ENCODE results near the gene TMEM63C. TPM values are rescaled to one million over a fixed set of nuclear protein-coding genes. Genes with fewer than 3 reads are reported as not detected.

The TMEM63C gene
- total and polyA plus RNA-seq, 7 donors = 0.04 to 0.58 (median 0.21) TPM; not detected in 3

- Histone ChIP-seq H3K4me3 (peak overlapping the region; percentile 64), H3K27ac (no peak overlapping the region), H3K36me3 (ENCODE audit: insufficient read depth in 1 of 2, low read depth in 1 of 2) (no peaks in the 10 kb centered on the region), H3K4me1 (peaks cover 13% of the 10 kb centered on the region), H3K9me3 (no peaks in the 10 kb centered on the region), H3K27me3 (ENCODE audit: insufficient read depth in 3 of 3, low read length in 2 of 3) (peaks cover 0 to 94% (median 25%) of the 10 kb centered on the region in 3 donors)
- no peak for TF ChIP-seq CTCF (IDR thresholded peaks at IDR 0.05)
- intact Hi-C loops (cut with DNase I) = loop anchor here in 1 of 2 donors (10.0 kb wide), 1 partner anchor 413 kb away; no protein-coding TSS in a partner anchor
- 17 to 24% (median 21%) methylated on average over 9 of the region's 9 CpGs for WGBS, 3 donors
- ATAC-seq = no peak
- no peak for DNase-seq
These were observed 39.4 kb upstream of the TMEM63C start for GRCh38 chr14:77142005-77142800.

GRCh38 chr14:77143071-77143470, 38.5 kb upstream of the TMEM63C start:
- H3K27ac ChIP-seq = no peak overlapping the region
- H3K27me3 ChIP-seq (ENCODE audit: insufficient read depth in 3 of 3, low read length in 2 of 3) = peaks cover 0 to 92% (median 20%) of the 10 kb centered on the region in 3 donors
- 18 to 31% (median 26%) methylated on average over 4 of the region's 4 CpGs for WGBS, 3 donors
- H3K4me1 ChIP-seq = peaks cover 13% of the 10 kb centered on the region
- TF ChIP-seq CTCF (IDR thresholded peaks at IDR 0.05) = no peak
- intact Hi-C loops (cut with DNase I) = loop anchor here in 1 of 2 donors (10.0 kb wide), 1 partner anchor 412 kb away; no protein-coding TSS in a partner anchor
- no peaks in the 10 kb centered on the region for H3K9me3 ChIP-seq
- no peak for DNase-seq
- H3K36me3 ChIP-seq (ENCODE audit: insufficient read depth in 1 of 2, low read depth in 1 of 2) = no peaks in the 10 kb centered on the region
- ATAC-seq = no peak
- no peak overlapping the region for H3K4me3 ChIP-seq

- Histone ChIP-seq H3K4me3 (no peak overlapping the region), H3K4me1 (peaks cover 13% of the 10 kb centered on the region), H3K27me3 (ENCODE audit: insufficient read depth in 3 of 3, low read length in 2 of 3) (peaks cover 0 to 77% (median 10%) of the 10 kb centered on the region in 3 donors), H3K9me3 (no peaks in the 10 kb centered on the region), H3K27ac (no peak overlapping the region), H3K36me3 (ENCODE audit: insufficient read depth in 1 of 2, low read depth in 1 of 2) (no peaks in the 10 kb centered on the region)
- 74 to 78% (median 75%) methylated on average over 4 of the region's 4 CpGs for whole genome bisulfite sequencing, 3 donors
- no peak for TF ChIP-seq CTCF (IDR thresholded peaks at IDR 0.05)
- intact Hi-C loops (cut with DNase I) = loop anchor here in 1 of 2 donors (10.0 kb wide), 1 partner anchor 410 kb away; no protein-coding TSS in a partner anchor
- ATAC-seq = no peak
- no peak for DNase-seq
These were observed 37.0 kb upstream of the TMEM63C start for GRCh38 chr14:77144412-77145115.

- H3K36me3 ChIP-seq (ENCODE audit: insufficient read depth in 1 of 2, low read depth in 1 of 2) = no peaks in the 10 kb centered on the region
- 18 to 24% (median 19%) methylated on average over 9 to 10 of the region's 10 CpGs for WGBS, 3 donors
- ATAC-seq (no peak), DNase-seq (no peak)
- intact Hi-C loops (cut with DNase I) = loop anchor here in 1 of 2 donors (10.0 kb wide), 1 partner anchor 409 kb away; no protein-coding TSS in a partner anchor
- no peak overlapping the region for H3K4me3 ChIP-seq
- peaks cover 0 to 61% (median 3%) of the 10 kb centered on the region in 3 donors for H3K27me3 ChIP-seq (ENCODE audit: insufficient read depth in 3 of 3, low read length in 2 of 3)
- H3K4me1 ChIP-seq = peaks cover under 1% of the 10 kb centered on the region
- no peak overlapping the region for H3K27ac ChIP-seq
- TF ChIP-seq CTCF (IDR thresholded peaks at IDR 0.05) = no peak
- H3K9me3 ChIP-seq = no peaks in the 10 kb centered on the region
These were observed 35.4 kb upstream of the TMEM63C start for GRCh38 chr14:77145975-77146740.

Measured in psoas muscle (tissue), 8 donors.